Measurements from ENCODE around the gene ATP6V0C. TPM values are rescaled to one million over a fixed set of nuclear protein-coding genes. Genes with fewer than 3 reads are reported as not detected.

ATP6V0C gene
- total and polyA plus RNA-seq, 2 of the 13 experiments (the other 11 are each of a cell fraction or from before 2014, with no cell fraction given): 10.4 to 20.1 TPM

GRCh38 chr16:2524339-2524938 lies 10.7 kb downstream of the ATP6V0C start (continued):
- TF ChIP-seq ZNF850 (CRISPR knock-in tag; conservative IDR thresholded peaks at IDR 0.05): no peak
- peak; percentile 38; the same call in 1 of the 2 replicates for TF ChIP-seq ZNF639 (CRISPR knock-in tag; conservative IDR thresholded peaks at IDR 0.05)
- TF ChIP-seq FOXO4 (CRISPR knock-in tag; conservative IDR thresholded peaks at IDR 0.05): 0 out of 2 replicates have a peak, but pooled peaks have one; percentile 58
- no peak for TF ChIP-seq ZKSCAN1 (IDR thresholded peaks at IDR 0.05; ENCODE audit: low read length)
- no peak for TF ChIP-seq ZNF740 (CRISPR knock-in tag; IDR thresholded peaks at IDR 0.05)
- no peak for TF ChIP-seq ZNF530 (CRISPR knock-in tag; IDR thresholded peaks at IDR 0.05; ENCODE audit: low read depth)
- TF ChIP-seq RFXAP (CRISPR knock-in tag; IDR thresholded peaks at IDR 0.05; ENCODE audit: borderline replicate concordance): peak; percentile 41; the same call in 1 of the 2 replicates
- peak; percentile 34; the same call in 1 of the 2 replicates for TF ChIP-seq ZNF318 (CRISPR knock-in tag; IDR thresholded peaks at IDR 0.05)
- no peak for TF ChIP-seq ZNF704 (CRISPR knock-in tag; IDR thresholded peaks at IDR 0.05; ENCODE audit: borderline replicate concordance)
- no peak for TF ChIP-seq PRDM15 (CRISPR knock-in tag; IDR thresholded peaks at IDR 0.05)
- TF ChIP-seq MEIS1 (CRISPR knock-in tag; IDR thresholded peaks at IDR 0.05; ENCODE audit: borderline replicate concordance): no peak; the same call in 1 of the 2 replicates
